ENCODE results near the gene GALNT17.

GRCh38 chr7:71343039-71343438 is 211.1 kb downstream of the GALNT17 start:
- TF ChIP-seq, protein P1, sequence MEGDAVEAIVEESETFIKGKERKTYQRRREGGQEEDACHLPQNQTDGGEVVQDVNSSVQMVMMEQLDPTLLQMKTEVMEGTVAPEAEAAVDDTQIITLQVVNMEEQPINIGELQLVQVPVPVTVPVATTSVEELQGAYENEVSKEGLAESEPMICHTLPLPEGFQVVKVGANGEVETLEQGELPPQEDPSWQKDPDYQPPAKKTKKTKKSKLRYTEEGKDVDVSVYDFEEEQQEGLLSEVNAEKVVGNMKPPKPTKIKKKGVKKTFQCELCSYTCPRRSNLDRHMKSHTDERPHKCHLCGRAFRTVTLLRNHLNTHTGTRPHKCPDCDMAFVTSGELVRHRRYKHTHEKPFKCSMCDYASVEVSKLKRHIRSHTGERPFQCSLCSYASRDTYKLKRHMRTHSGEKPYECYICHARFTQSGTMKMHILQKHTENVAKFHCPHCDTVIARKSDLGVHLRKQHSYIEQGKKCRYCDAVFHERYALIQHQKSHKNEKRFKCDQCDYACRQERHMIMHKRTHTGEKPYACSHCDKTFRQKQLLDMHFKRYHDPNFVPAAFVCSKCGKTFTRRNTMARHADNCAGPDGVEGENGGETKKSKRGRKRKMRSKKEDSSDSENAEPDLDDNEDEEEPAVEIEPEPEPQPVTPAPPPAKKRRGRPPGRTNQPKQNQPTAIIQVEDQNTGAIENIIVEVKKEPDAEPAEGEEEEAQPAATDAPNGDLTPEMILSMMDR (conservative IDR thresholded peaks at IDR 0.05; ENCODE audit: low read depth, low read length): no peak
- TF ChIP-seq EZH2 (IDR thresholded peaks at IDR 0.05; ENCODE audit: low read length, unreplicated experiment): no peak
